HepG2 (cell line): ENCODE measurements around the gene CNGA1. TPM values are rescaled to one million over a fixed set of nuclear protein-coding genes. Genes with fewer than 3 reads are reported as not detected.

ENCODE experiments used
- AHR ChIP-seq: IDR thresholded peaks from 2 replicates; pipeline ENCODE4 v1.6.1; 2018; ENCODE audit warnings: missing genetic modification reagents, missing compliant biosample characterization
- ATAD3A ChIP-seq: sonication (generic); formaldehyde crosslinking; IDR thresholded peaks from 2 replicates; pipeline ENCODE4 v1.4.0; 2020; ENCODE audit warnings: missing genetic modification reagents
- ATF7 ChIP-seq, 2 experiments: fragments of 450-650 bp in 1 of 2; sonication (generic) in 1 of 2; formaldehyde crosslinking in 1 of 2; IDR thresholded peaks; 2 replicates each; pipeline versions ENCODE4 v1.4.0 to v1.6.1; 2016 to 2020; ENCODE audit warnings: antibody characterized with exemption in 1 of 2, mild to moderate bottlenecking in 1 of 2, missing genetic modification reagents in 1 of 2
- HCFC1 ChIP-seq: fragments of 150-350 bp; IDR thresholded peaks from 2 replicates; pipeline ENCODE4 v1.6.1; 2014; ENCODE audit warnings: low read depth, low read length
- HDAC1 ChIP-seq: sonication (generic); formaldehyde crosslinking; IDR thresholded peaks from 2 replicates; pipeline ENCODE4 v1.5.1; 2020; ENCODE audit warnings: mild to moderate bottlenecking, missing genetic modification reagents
- HDAC6 ChIP-seq: fragments of 200-600 bp; sonication (generic); IDR thresholded peaks from 2 replicates; pipeline ENCODE4 v1.7.0; 2017; ENCODE audit warnings: mild to moderate bottlenecking, antibody characterized with exemption, low read length, low read depth
- HNF4G ChIP-seq, 2 experiments: sonication (generic) in 1 of 2; formaldehyde crosslinking in 1 of 2; IDR thresholded peaks; 2 replicates each; pipeline versions ENCODE4 v1.4.0 to v1.6.1; 2011 to 2020; ENCODE audit warnings: borderline replicate concordance in 2 of 2, low read depth in 2 of 2, mild to moderate bottlenecking in 2 of 2, low read length in 1 of 2, missing genetic modification reagents in 1 of 2, moderate library complexity in 1 of 2
- IRF2 ChIP-seq: IDR thresholded peaks from 2 replicates; pipeline ENCODE4 v1.6.1; 2018; ENCODE audit warnings: missing genetic modification reagents, missing compliant biosample characterization
- MED8 ChIP-seq: sonication (generic); formaldehyde crosslinking; IDR thresholded peaks from 2 replicates; pipeline ENCODE4 v1.8.1; 2023; ENCODE audit warnings: mild to moderate bottlenecking, missing genetic modification reagents; ENCODE audit not compliant: insufficient replicate concordance
- MIER2 ChIP-seq: IDR thresholded peaks from 2 replicates; pipeline ENCODE4 v1.6.1; 2016; ENCODE audit warnings: missing biosample characterization, missing genetic modification reagents
- NKX3-1 ChIP-seq: sonication (generic); formaldehyde crosslinking; IDR thresholded peaks from 2 replicates; pipeline ENCODE4 v1.5.0; 2020; ENCODE audit warnings: missing genetic modification reagents
- SP4 ChIP-seq: sonication (generic); formaldehyde crosslinking; IDR thresholded peaks from 2 replicates; pipeline ENCODE4 v1.8.1; 2023; ENCODE audit warnings: mild to moderate bottlenecking, missing genetic modification reagents
- TGIF2 ChIP-seq: IDR thresholded peaks from 2 replicates; pipeline ENCODE4 v1.6.1; 2016; ENCODE audit warnings: control low read depth, missing compliant biosample characterization
- WIZ ChIP-seq: sonication (generic); formaldehyde crosslinking; IDR thresholded peaks from 2 replicates; pipeline ENCODE4 v1.5.1; 2020; ENCODE audit warnings: mild to moderate bottlenecking, missing genetic modification reagents
- YEATS2 ChIP-seq: sonication (generic); formaldehyde crosslinking; IDR thresholded peaks from 2 replicates; pipeline ENCODE4 v1.4.0; 2020; ENCODE audit warnings: missing genetic modification reagents, borderline replicate concordance
- ZFAT ChIP-seq: sonication (generic); formaldehyde crosslinking; conservative IDR thresholded peaks from 2 replicates; pipeline ENCODE4 v1.8.1; 2023; ENCODE audit warnings: missing genetic modification reagents, inconsistent platforms
- ZNF143 ChIP-seq: sonication (generic); formaldehyde crosslinking; IDR thresholded peaks from 2 replicates; pipeline ENCODE4 v1.4.0; 2020; ENCODE audit warnings: missing genetic modification reagents
- ZNF235 ChIP-seq: sonication (generic); formaldehyde crosslinking; IDR thresholded peaks from 2 replicates; pipeline ENCODE4 v1.8.1; 2023; ENCODE audit warnings: mild to moderate bottlenecking, missing genetic modification reagents, borderline replicate concordance
- ZNF432 ChIP-seq: sonication (generic); formaldehyde crosslinking; IDR thresholded peaks from 2 replicates; pipeline ENCODE4 v1.5.0; 2020; ENCODE audit warnings: missing genetic modification reagents, mild to moderate bottlenecking, borderline replicate concordance
- ZNF546 ChIP-seq: sonication (generic); formaldehyde crosslinking; conservative IDR thresholded peaks from 2 replicates; pipeline ENCODE4 v1.8.1; 2023; ENCODE audit warnings: mild to moderate bottlenecking, missing genetic modification reagents
- ZNF652 ChIP-seq: IDR thresholded peaks from 2 replicates; pipeline ENCODE4 v1.6.1; 2016; ENCODE audit warnings: low read depth, borderline replicate concordance
- ZNF720 ChIP-seq: sonication (generic); formaldehyde crosslinking; IDR thresholded peaks from 2 replicates; pipeline ENCODE4 v1.4.0; 2020; ENCODE audit warnings: missing genetic modification reagents
- ZNF747 ChIP-seq: sonication (generic); formaldehyde crosslinking; IDR thresholded peaks from 2 replicates; pipeline ENCODE4 v1.8.1; 2023; ENCODE audit warnings: missing genetic modification reagents, mild to moderate bottlenecking, borderline replicate concordance
- ZNF761 ChIP-seq: sonication (generic); formaldehyde crosslinking; conservative IDR thresholded peaks from 2 replicates; pipeline ENCODE4 v1.4.0; 2020; ENCODE audit warnings: mild to moderate bottlenecking, missing genetic modification reagents
- ZNF777 ChIP-seq: sonication (generic); formaldehyde crosslinking; IDR thresholded peaks from 2 replicates; pipeline ENCODE4 v1.4.0; 2020; ENCODE audit warnings: missing genetic modification reagents
- ZSCAN20 ChIP-seq: sonication (generic); formaldehyde crosslinking; IDR thresholded peaks from 2 replicates; pipeline ENCODE4 v1.4.0; 2020; ENCODE audit warnings: missing genetic modification reagents, mild to moderate bottlenecking, borderline replicate concordance
- polyA plus RNA-seq, 8 experiments: library from polyadenylated mRNA; depleted of rRNA in 3 of 8; stranded (reverse) in 7 of 8; unstranded in 1 of 8; fragments of >200 nt; fragmentation: Illumina TruSeq in 4 of 8; extraction: Trizol in 4 of 8; gene quantifications; 2 replicates each; pipeline versions ENCODE4 v1.2.1 to v1.2.3, GENCODE V29; 2011 to 2016; ENCODE audit warnings: low read depth in 4 of 8, missing spikeins in 1 of 8, mixed read lengths in 1 of 8; ENCODE audit not compliant: insufficient read depth in 1 of 8
- total RNA-seq, 5 experiments: library from RNA; depleted of rRNA; stranded (reverse); fragments of >200 nt; fragmentation: Illumina TruSeq; extraction: Trizol; gene quantifications; 2 replicates each; pipeline ENCODE4 v1.2.3, GENCODE V29; 2016; ENCODE audit warnings: low read depth in 1 of 5
- TF ChIP-seq, protein P1 (sequence below): sonication (generic); formaldehyde crosslinking; IDR thresholded peaks from 2 replicates; pipeline ENCODE4 v1.5.0; 2020; ENCODE audit warnings: mild to moderate bottlenecking, missing genetic modification reagents
- TF ChIP-seq, protein P2 (sequence below): sonication (generic); formaldehyde crosslinking; IDR thresholded peaks from 2 replicates; pipeline ENCODE4 v1.5.0; 2020; ENCODE audit warnings: mild to moderate bottlenecking, low read depth, missing genetic modification reagents, borderline replicate concordance

CNGA1 gene
- total and polyA plus RNA-seq, 2 of the 13 experiments (the other 11 are each of a cell fraction or from before 2014, with no cell fraction given): 0.22 to 0.40 TPM

DNA sequence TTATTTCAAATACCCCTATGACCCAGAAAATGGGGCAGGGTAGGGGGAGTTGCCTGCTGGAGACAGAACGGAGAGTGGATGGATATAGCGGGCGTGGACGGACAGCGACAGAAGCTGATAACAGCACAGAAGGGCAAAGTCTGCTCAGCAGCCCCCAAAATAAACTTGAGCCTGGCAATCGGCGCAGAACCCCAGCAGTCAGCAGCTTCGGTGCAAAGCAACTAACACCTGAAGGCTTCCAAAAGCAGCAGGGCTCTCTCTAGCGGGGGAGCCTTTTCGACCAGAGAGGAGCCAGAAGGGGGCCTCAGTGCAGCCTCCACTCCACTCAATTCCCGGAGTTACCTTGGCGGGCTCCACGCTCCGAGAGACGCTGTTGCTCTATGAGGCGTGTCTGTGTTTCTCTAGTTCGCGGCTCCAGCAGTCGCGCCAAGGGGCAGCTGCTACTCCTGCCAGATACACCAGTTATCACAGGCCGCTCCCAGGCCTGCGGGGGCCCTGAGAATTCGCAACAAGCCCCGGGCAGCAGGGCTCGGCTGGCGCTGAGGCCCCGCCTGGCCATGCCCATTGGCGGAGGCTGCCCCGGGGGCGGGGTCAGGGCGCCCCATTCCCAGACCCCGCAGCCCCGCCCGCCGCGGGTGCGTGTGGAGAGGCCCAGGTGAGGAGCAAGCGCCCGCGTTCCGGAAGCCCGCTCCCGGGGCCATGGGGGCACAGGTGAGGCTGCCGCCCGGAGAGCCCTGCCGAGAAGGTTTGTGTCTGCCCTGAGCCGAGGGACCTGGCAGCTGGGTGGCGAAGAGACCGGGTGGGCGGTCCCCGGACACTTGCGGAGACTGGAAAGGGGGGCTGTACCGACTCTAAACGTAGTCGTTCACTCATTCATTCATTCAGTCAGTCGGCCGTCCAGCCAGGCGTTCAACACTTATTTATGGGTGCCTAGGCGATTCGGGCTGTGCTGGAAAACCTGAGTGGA is at the start of gene CNGA1, which contains the start of gene NIPAL1 (continued):
- TF ChIP-seq ZNF235 (CRISPR knock-in tag) (no peak), IRF2 (CRISPR knock-in tag) (0 out of 2 replicates have a peak, but pooled peaks have one; percentile 32), MIER2 (CRISPR knock-in tag) (no peak), MED8 (CRISPR knock-in tag) (no peak), ZNF777 (CRISPR knock-in tag) (no peak), ZNF761 (CRISPR knock-in tag) (peak; percentile 54; the same call in 1 of the 2 replicates), HNF4G (IDR thresholded peaks at IDR 0.05; ENCODE audit: borderline replicate concordance, low read depth, low read length) (peak; percentile 63; the same call in 1 of the 2 replicates), HNF4G (CRISPR knock-in tag; IDR thresholded peaks at IDR 0.05; ENCODE audit: borderline replicate concordance, low read depth) (no peak), ZFAT (CRISPR knock-in tag) (no peak), ZNF143 (CRISPR knock-in tag) (no peak), ZSCAN20 (CRISPR knock-in tag) (no peak), AHR (no peak; the same call in 1 of the 2 replicates), YEATS2 (peak; percentile 28; the same call in 1 of the 2 replicates), TGIF2 (no peak), NKX3-1 (no peak), HCFC1 (no peak), ZNF720 (CRISPR knock-in tag) (no peak), ATF7 (IDR thresholded peaks at IDR 0.05) (no peak), ATF7 (CRISPR knock-in tag; IDR thresholded peaks at IDR 0.05) (no peak), ZNF652 (CRISPR knock-in tag) (no peak), HDAC1 (peak; percentile 54; the same call in 1 of the 2 replicates), ATAD3A (CRISPR knock-in tag) (no peak), ZNF546 (CRISPR knock-in tag) (no peak), ZNF747 (CRISPR knock-in tag) (no peak; the same call in 1 of the 2 replicates), HDAC6 (no peak), WIZ (CRISPR knock-in tag) (no peak), SP4 (CRISPR knock-in tag) (peak; percentile 65; the same call in 1 of the 2 replicates), ZNF432 (no peak)
- TF ChIP-seq, protein P1, sequence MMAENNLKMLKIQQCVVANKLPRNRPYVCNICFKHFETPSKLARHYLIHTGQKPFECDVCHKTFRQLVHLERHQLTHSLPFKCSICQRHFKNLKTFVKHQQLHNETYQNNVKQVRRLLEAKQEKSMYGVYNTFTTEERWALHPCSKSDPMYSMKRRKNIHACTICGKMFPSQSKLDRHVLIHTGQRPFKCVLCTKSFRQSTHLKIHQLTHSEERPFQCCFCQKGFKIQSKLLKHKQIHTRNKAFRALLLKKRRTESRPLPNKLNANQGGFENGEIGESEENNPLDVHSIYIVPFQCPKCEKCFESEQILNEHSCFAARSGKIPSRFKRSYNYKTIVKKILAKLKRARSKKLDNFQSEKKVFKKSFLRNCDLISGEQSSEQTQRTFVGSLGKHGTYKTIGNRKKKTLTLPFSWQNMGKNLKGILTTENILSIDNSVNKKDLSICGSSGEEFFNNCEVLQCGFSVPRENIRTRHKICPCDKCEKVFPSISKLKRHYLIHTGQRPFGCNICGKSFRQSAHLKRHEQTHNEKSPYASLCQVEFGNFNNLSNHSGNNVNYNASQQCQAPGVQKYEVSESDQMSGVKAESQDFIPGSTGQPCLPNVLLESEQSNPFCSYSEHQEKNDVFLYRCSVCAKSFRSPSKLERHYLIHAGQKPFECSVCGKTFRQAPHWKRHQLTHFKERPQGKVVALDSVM (CRISPR knock-in tag): peak; percentile 68
- TF ChIP-seq, protein P2, sequence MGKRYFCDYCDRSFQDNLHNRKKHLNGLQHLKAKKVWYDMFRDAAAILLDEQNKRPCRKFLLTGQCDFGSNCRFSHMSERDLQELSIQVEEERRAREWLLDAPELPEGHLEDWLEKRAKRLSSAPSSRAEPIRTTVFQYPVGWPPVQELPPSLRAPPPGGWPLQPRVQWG (CRISPR knock-in tag): no peak
